ENCODE measurements around the gene RTN4. TPM values are rescaled to one million over a fixed set of nuclear protein-coding genes. Genes with fewer than 3 reads are reported as not detected.

RTN4 gene
- total RNA-seq, 4 donors from 2014 or later: 249 to 292 (median 276) TPM

DNA sequence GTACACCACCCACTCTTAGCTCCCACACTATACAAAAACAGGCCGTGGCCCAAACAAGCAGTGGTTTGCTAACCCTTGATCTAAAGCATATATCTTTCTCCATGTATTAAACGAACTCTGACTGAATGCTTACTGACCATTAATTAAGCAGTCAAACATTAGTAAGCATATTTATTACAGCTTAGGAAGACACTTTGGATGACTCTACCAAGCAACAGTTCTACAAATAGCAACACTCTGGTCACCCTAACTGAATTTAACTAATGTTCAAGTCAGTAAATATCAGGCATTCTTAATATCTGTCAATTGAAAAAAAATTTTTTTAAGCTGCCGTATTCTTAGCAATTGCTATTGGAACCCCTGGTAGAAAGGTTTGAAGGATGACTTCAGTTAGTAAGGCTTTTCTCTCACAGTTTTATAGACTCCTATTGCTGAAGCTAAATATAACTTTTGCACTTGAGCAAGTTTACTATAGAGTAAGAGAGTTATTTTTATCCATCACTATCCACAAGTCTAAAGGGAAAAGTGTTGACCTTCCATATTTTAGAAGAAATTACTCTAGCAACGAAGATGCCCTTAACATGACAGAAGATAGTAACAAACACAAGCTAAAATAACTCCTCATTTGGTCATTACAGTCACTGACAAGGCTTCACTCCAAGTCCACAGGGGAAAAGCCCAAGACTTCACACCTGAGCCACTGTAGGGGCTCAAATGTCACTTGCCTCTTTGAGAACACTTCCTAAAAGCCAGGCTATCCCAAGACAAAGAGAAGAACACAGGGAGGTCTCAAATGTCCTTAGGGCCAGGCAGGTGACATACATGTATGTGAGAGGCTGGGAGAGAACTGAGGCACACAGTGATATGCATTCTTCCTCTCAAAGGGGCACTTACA, 74.4 kb downstream of the RTN4 start:
- H3K4me3 ChIP-seq (ENCODE audit: low read depth, poor library complexity, severe bottlenecking): no peak overlapping the region
- TF ChIP-seq POLR2A (IDR thresholded peaks at IDR 0.05): no peak
- TF ChIP-seq, protein P1, sequence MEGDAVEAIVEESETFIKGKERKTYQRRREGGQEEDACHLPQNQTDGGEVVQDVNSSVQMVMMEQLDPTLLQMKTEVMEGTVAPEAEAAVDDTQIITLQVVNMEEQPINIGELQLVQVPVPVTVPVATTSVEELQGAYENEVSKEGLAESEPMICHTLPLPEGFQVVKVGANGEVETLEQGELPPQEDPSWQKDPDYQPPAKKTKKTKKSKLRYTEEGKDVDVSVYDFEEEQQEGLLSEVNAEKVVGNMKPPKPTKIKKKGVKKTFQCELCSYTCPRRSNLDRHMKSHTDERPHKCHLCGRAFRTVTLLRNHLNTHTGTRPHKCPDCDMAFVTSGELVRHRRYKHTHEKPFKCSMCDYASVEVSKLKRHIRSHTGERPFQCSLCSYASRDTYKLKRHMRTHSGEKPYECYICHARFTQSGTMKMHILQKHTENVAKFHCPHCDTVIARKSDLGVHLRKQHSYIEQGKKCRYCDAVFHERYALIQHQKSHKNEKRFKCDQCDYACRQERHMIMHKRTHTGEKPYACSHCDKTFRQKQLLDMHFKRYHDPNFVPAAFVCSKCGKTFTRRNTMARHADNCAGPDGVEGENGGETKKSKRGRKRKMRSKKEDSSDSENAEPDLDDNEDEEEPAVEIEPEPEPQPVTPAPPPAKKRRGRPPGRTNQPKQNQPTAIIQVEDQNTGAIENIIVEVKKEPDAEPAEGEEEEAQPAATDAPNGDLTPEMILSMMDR (IDR thresholded peaks at IDR 0.05): no peak
- no peak for DNase-seq (ENCODE audit: low spot score in 2 of 2)
- WGBS, 2 donors: 67 to 78% methylated on average over 4 of the region's 4 CpGs
- intact Hi-C loops (cut with DNase I; ENCODE audit: low total_unique reads): no loop called here

DNA sequence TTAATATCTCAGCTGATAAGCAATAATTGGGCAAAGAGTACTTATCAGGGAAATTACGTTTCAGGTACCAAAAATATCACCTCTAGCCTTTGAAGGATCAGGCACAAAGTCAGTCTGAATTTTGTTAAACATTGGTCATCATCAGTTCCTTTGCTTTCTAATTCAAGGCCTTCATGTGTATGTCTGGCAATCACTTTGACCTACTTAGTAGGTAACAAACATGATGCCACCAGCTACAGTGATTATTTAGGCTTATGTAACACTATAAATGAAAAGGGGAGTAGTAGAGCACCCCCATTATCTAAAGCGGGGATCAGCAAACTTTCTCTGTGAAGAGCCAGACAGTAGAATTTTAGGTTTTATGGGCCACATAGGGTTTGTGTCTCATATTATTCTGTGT, 75.1 kb downstream of the RTN4 start:
- no peak overlapping the region for H3K4me3 ChIP-seq (ENCODE audit: low read depth, poor library complexity, severe bottlenecking)
- TF ChIP-seq, protein P1 (IDR thresholded peaks at IDR 0.05): no peak
- TF ChIP-seq POLR2A (IDR thresholded peaks at IDR 0.05): no peak
- WGBS, 2 donors: 77 to 80% methylated on average over 2 of the region's 2 CpGs
- intact Hi-C loops (cut with DNase I; ENCODE audit: low total_unique reads): no loop called here
- no peak for DNase-seq (ENCODE audit: low spot score in 2 of 2)

DNA sequence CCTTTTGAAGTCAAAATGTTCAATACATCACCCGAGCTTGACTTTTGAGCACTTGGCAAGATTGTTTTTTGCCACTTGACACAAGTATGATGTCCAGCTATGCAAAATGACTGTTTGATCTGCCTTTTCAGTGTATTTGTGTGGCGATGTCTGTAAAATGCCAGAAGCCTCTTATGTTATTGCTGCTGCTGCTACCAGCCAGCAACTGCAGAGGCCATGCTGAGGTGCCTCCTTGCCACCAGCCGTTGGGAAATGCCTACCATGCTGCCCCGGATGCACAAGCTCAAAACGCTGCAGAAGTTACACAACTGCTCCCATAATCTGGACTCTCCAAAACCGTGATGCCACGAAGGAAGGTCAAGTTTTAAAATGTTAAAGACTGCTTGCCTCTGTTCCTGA, 80.3 kb downstream of the RTN4 start:
- no peak overlapping the region for H3K4me3 ChIP-seq (ENCODE audit: low read depth, poor library complexity, severe bottlenecking)

DNA sequence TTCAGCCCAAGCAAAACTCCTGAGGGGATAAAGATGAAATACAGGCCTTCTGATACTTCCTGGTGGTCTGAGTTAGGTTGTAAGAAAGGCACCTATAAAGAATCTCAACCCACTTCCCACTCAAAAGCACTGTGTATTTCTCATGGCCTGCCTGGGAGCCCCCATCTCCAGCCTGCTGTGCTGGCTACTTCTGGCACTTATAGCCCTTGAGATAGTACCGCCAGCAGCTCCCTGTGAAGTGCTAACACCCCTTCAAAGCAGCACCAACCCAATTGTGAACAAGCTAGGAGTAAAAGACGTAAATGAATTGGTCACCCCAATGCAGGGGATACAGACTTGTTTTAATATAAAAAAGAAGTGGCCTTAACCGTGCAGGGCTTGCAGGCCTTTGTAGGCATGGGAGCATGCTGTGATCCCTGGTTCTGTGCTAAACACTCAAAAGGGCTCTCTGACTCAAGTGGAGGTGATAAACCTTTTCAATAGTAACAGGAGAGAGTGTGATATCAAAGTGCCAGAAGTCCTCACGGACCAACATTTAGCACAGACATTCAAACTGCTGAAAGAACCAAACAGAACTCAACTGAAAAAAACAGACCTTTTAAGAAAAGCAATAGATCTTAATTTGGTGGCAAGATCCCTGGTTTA, 80.8 kb downstream of the RTN4 start:
- H3K4me3 ChIP-seq (ENCODE audit: low read depth, poor library complexity, severe bottlenecking): no peak overlapping the region
- intact Hi-C loops (cut with DNase I; ENCODE audit: low total_unique reads): no loop called here
- WGBS, 2 donors: 71 to 94% methylated on average over 4 of the region's 4 CpGs
- TF ChIP-seq, protein P1 (IDR thresholded peaks at IDR 0.05): no peak
- TF ChIP-seq POLR2A (IDR thresholded peaks at IDR 0.05): no peak
- no peak for DNase-seq (ENCODE audit: low spot score in 2 of 2)

More for the DNA sequence above, 80.3 kb downstream of the RTN4 start:
- TF ChIP-seq, protein P1 (IDR thresholded peaks at IDR 0.05): no peak
- TF ChIP-seq POLR2A (IDR thresholded peaks at IDR 0.05): no peak
- intact Hi-C loops (cut with DNase I; ENCODE audit: low total_unique reads): no loop called here
- no peak for DNase-seq (ENCODE audit: low spot score in 2 of 2)
- 94 to 97% methylated on average over 7 of the region's 7 CpGs for WGBS, 2 donors

DNA sequence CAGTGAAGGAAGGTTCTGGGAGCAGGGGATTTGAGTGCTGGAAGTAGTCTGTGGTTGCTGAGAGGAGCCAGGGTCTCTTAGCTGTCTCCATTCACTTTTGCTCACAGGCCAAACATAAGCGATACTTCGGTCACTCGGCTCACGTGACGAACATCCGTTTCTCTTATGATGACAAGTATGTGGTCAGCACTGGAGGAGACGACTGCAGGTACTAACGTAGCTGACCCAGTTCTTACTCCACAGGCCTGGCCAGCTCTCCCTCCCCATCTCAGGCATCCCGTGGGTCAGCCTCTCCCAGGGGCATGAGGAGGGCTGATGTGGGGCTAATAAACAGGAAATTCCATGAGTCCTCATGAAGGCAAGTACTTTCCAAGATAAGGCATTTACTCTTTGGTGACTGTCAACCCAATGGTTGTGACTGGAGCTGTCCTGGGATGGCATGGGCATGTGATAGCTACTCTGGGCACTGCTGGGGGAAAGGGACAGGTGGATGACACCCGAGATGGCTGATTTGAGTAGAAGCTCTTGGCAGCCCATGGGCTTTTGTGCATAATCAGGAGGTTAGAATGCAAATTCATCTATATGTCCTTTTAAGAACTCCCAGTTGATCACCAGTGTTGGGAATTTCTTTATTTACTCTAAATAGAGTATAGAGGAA, 81.6 kb downstream of the RTN4 start:
- 94 to 96% methylated on average over 10 of the region's 10 CpGs for WGBS, 2 donors

More for the DNA sequence above, 81.6 kb downstream of the RTN4 start:
- intact Hi-C loops (cut with DNase I; ENCODE audit: low total_unique reads): no loop called here
- H3K4me3 ChIP-seq (ENCODE audit: low read depth, poor library complexity, severe bottlenecking): no peak overlapping the region
- TF ChIP-seq, protein P1 (IDR thresholded peaks at IDR 0.05): no peak
- TF ChIP-seq POLR2A (IDR thresholded peaks at IDR 0.05): no peak
- DNase-seq (ENCODE audit: low spot score in 2 of 2): no peak
